CD4-positive, alpha-beta memory T cell (primary cell): ENCODE results near the gene GTPBP3. TPM values are rescaled to one million over a fixed set of nuclear protein-coding genes. Genes with fewer than 3 reads are reported as not detected.

ENCODE experiments used
- CTCF ChIA-PET: fragments of 350-600 bp; sonication (Branson Sonifier 250); formaldehyde crosslinking; loops from one replicate; lab custom pipeline; 2021; ENCODE audit warnings: inconsistent platforms; ENCODE audit not compliant: partially characterized antibody; lab: Charles Lee
- POLR2A ChIA-PET: fragments of 350-600 bp; sonication (Branson Sonifier 250); formaldehyde crosslinking; loops from one replicate; lab custom pipeline; 2021; ENCODE audit not compliant: partially characterized antibody; lab: Charles Lee
- DNase-seq, 5 donors: peaks; one replicate each; pipeline versions ENCODE4 v3.0.0 to v3.0.0-alpha.2; 2020 to 2022; ENCODE audit warnings: mixed read lengths in 1 of 5
- H3K27ac ChIP-seq: one replicate; pipeline ENCODE4 v1.7.0; 2013; ENCODE audit warnings: low read depth, low read length
- H3K27me3 ChIP-seq: 2 replicates; pipeline ENCODE4 v1.7.0; 2013; ENCODE audit warnings: mild to moderate bottlenecking, low read length, moderate library complexity; ENCODE audit not compliant: insufficient read depth
- H3K36me3 ChIP-seq: 2 replicates; pipeline ENCODE4 v1.7.0; 2013; ENCODE audit warnings: mild to moderate bottlenecking, low read length, moderate library complexity; ENCODE audit not compliant: insufficient read depth
- H3K4me1 ChIP-seq: 2 replicates; pipeline ENCODE4 v1.7.0; 2013; ENCODE audit warnings: mild to moderate bottlenecking, low read length, moderate library complexity; ENCODE audit not compliant: insufficient read depth
- H3K4me3 ChIP-seq, 2 donors: one replicate each; pipeline ENCODE4 v1.7.0; 2013; ENCODE audit warnings: low read length in 2 of 2, mild to moderate bottlenecking in 1 of 2
- H3K9me3 ChIP-seq, 2 donors: one replicate each; pipeline ENCODE4 v1.7.0; 2013; ENCODE audit warnings: low read length in 2 of 2, control low read depth in 1 of 2; ENCODE audit not compliant: control insufficient read depth in 1 of 2
- H3K27ac Mint-ChIP-seq, 7 donors: one replicate each; pipeline ENCODE4 v1.8.0; 2020 to 2021; ENCODE audit warnings: mixed read lengths in 7 of 7, mild to moderate bottlenecking in 6 of 7, inconsistent platforms in 3 of 7, moderate library complexity in 3 of 7
- H3K27me3 Mint-ChIP-seq, 2 donors: one replicate each; pipeline ENCODE4 v1.8.0; 2020 to 2021; ENCODE audit warnings: mixed read lengths in 2 of 2
- H3K36me3 Mint-ChIP-seq, 2 donors: one replicate each; pipeline ENCODE4 v1.8.0; 2020 to 2021; ENCODE audit warnings: mixed read lengths in 2 of 2, inconsistent platforms in 1 of 2, mild to moderate bottlenecking in 1 of 2
- H3K4me1 Mint-ChIP-seq, 4 donors: one replicate each; pipeline ENCODE4 v1.8.0; 2020 to 2021; ENCODE audit warnings: mixed read lengths in 4 of 4, mild to moderate bottlenecking in 1 of 4
- H3K4me3 Mint-ChIP-seq, 8 donors: one replicate each; pipeline ENCODE4 v1.8.0; 2020 to 2021; ENCODE audit warnings: mixed read lengths in 8 of 8, mild to moderate bottlenecking in 7 of 8, moderate library complexity in 6 of 8, inconsistent platforms in 3 of 8
- H3K9me3 Mint-ChIP-seq, 8 donors: one replicate each; pipeline ENCODE4 v1.8.0; 2020 to 2021; ENCODE audit warnings: mixed read lengths in 8 of 8, mild to moderate bottlenecking in 5 of 8, inconsistent platforms in 3 of 8, moderate library complexity in 1 of 8
- intact Hi-C: fragments of 100-400 bp; cut with micrococcal nuclease; formaldehyde crosslinking; loops from one replicate; pipeline ENCODE4 v1.15.1; 2023
- polyA plus RNA-seq, 2 donors: library from polyadenylated mRNA; unstranded; fragments of 300-500 nt; fragmentation: Illumina TruSeq; gene quantifications; one replicate each; pipeline ENCODE4 v1.2.3, GENCODE V29; 2021
- total RNA-seq, 2 experiments: library from RNA; stranded (reverse); gene quantifications; one replicate each; pipeline ENCODE4 v1.2.3, GENCODE V29; 2021

Gene GTPBP3
- total and polyA plus RNA-seq, 4 experiments from 2014 or later = 6.4 to 58.4 (median 33.2) TPM

GRCh38 chr19:17327068-17327653 is 10.2 kb upstream of the GTPBP3 start:
- Mint-ChIP-seq H3K27me3 (no peaks in the 10 kb centered on the region), H3K4me3 (peak overlapping the region in 6 of 8 donors; percentile 8 to 87 (median 64)), H3K9me3 (no peaks in the 10 kb centered on the region), H3K36me3 (peaks cover 5 to 6% of the 10 kb centered on the region in 2 donors), H3K27ac (peak overlapping the region in 3 of 7 donors; percentile 23 to 46 (median 43)), H3K4me1 (peaks cover 2 to 23% (median 12%) of the 10 kb centered on the region in 4 donors)
- Histone ChIP-seq H3K27ac (no peak overlapping the region), H3K4me1 (peaks cover 11% of the 10 kb centered on the region), H3K9me3 (no peaks in the 10 kb centered on the region), H3K36me3 (no peaks in the 10 kb centered on the region), H3K27me3 (no peaks in the 10 kb centered on the region), H3K4me3 (no peak overlapping the region)
- no peak for DNase-seq
- ChIA-PET POLR2A (interaction anchor here (0.9 to 1.9 kb wide), 5 partner anchors 8 to 71 kb away, joined by 3 to 12 read pairs (median 5); partner anchors contain the start of genes DDA1 and GTPBP3), CTCF (interaction anchor here (0.7 kb wide), 1 partner anchor 20 kb away, joined by 5 read pairs; no protein-coding TSS in a partner anchor)
- intact Hi-C loops = no loop called here

- peak overlapping the region in 6 of 7 donors; percentile 27 to 91 (median 66) for H3K27ac Mint-ChIP-seq
- no peaks in the 10 kb centered on the region for H3K36me3 ChIP-seq
- ChIA-PET CTCF (no interaction called here), POLR2A (interaction anchor here (0.9 to 1.9 kb wide), 6 partner anchors 9 to 251 kb away, joined by 3 to 12 read pairs (median 6); partner anchors contain the start of genes DDA1 and GTPBP3)
- H3K4me3 Mint-ChIP-seq = peak overlapping the region; percentile 74 to 87 (median 82)
- peaks cover 16% of the 10 kb centered on the region for H3K4me1 ChIP-seq
- H3K27me3 ChIP-seq = no peaks in the 10 kb centered on the region
- H3K27ac ChIP-seq = peak overlapping the region; percentile 67
- H3K9me3 Mint-ChIP-seq = no peaks in the 10 kb centered on the region
- DNase-seq = peak; percentile 39 to 69 (median 54)
- H3K4me1 Mint-ChIP-seq = peaks cover 0 to 23% (median 13%) of the 10 kb centered on the region in 4 donors
- peak overlapping the region in 1 of 2 donors; percentile 29 for H3K4me3 ChIP-seq
- intact Hi-C loops = loop anchor here (1.0 kb wide), 1 partner anchor 23 kb away; the partner anchor contains the start of gene MRPL34
- H3K9me3 ChIP-seq = no peaks in the 10 kb centered on the region
- no peaks in the 10 kb centered on the region for H3K36me3 Mint-ChIP-seq
- H3K27me3 Mint-ChIP-seq = no peaks in the 10 kb centered on the region
These were observed 9.5 kb upstream of the GTPBP3 start for GRCh38 chr19:17327654-17328516.

- ChIA-PET POLR2A (interaction anchor here (0.9 to 1.9 kb wide), 6 partner anchors 9 to 252 kb away, joined by 3 to 12 read pairs (median 6); partner anchors contain the start of genes DDA1 and GTPBP3), CTCF (no interaction called here)
- Mint-ChIP-seq H3K4me1 (peaks cover 3 to 28% (median 15%) of the 10 kb centered on the region in 4 donors), H3K9me3 (no peaks in the 10 kb centered on the region), H3K36me3 (no peaks in the 10 kb centered on the region), H3K27me3 (no peaks in the 10 kb centered on the region), H3K27ac (peak overlapping the region in 2 of 7 donors; percentile 73 to 74), H3K4me3 (peak overlapping the region; percentile 16 to 87 (median 62))
- intact Hi-C loops = loop anchor here (1.0 kb wide), 1 partner anchor 23 kb away; the partner anchor contains the start of gene MRPL34
- H3K9me3 ChIP-seq = no peaks in the 10 kb centered on the region
- peak overlapping the region in 1 of 2 donors; percentile 29 for H3K4me3 ChIP-seq
- H3K27ac ChIP-seq = peak overlapping the region; percentile 67
- H3K27me3 ChIP-seq = no peaks in the 10 kb centered on the region
- DNase-seq = peak; percentile 30 to 61 (median 37)
- H3K36me3 ChIP-seq = no peaks in the 10 kb centered on the region
- peaks cover 21% of the 10 kb centered on the region for H3K4me1 ChIP-seq
These were observed 8.6 kb upstream of the GTPBP3 start for GRCh38 chr19:17328517-17329365.

- intact Hi-C loops = no loop called here
- Mint-ChIP-seq H3K27me3 (no peaks in the 10 kb centered on the region), H3K4me3 (peak overlapping the region in 7 of 8 donors; percentile 51 to 73 (median 67)), H3K27ac (peak overlapping the region in 2 of 7 donors; percentile 18 to 59), H3K4me1 (peaks cover 6 to 33% (median 19%) of the 10 kb centered on the region in 4 donors), H3K36me3 (peaks cover 0 to 3% of the 10 kb centered on the region in 2 donors), H3K9me3 (no peaks in the 10 kb centered on the region)
- DNase-seq = no peak
- POLR2A ChIA-PET = interaction anchor here (1.1 to 1.9 kb wide), 5 partner anchors 8 to 253 kb away, joined by 3 to 12 read pairs (median 7); partner anchors contain the start of genes DDA1 and GTPBP3
- Histone ChIP-seq H3K27me3 (no peaks in the 10 kb centered on the region), H3K27ac (peak overlapping the region; percentile 28), H3K36me3 (no peaks in the 10 kb centered on the region), H3K9me3 (no peaks in the 10 kb centered on the region), H3K4me1 (peaks cover 25% of the 10 kb centered on the region), H3K4me3 (peak overlapping the region in 1 of 2 donors; percentile 29)
- CTCF ChIA-PET = no interaction called here
These were observed 7.7 kb upstream of the GTPBP3 start for GRCh38 chr19:17329366-17330261.

GRCh38 chr19:17330262-17331044 is 6.9 kb upstream of the GTPBP3 start:
- Histone ChIP-seq H3K36me3 (no peaks in the 10 kb centered on the region), H3K4me1 (peaks cover 33% of the 10 kb centered on the region), H3K27ac (no peak overlapping the region), H3K9me3 (no peaks in the 10 kb centered on the region), H3K27me3 (no peaks in the 10 kb centered on the region), H3K4me3 (no peak overlapping the region)
- CTCF ChIA-PET = interaction anchor here (1.1 kb wide), 1 partner anchor 15 kb away, joined by 5 read pairs; no protein-coding TSS in a partner anchor
- peak overlapping the region in 7 of 8 donors; percentile 12 to 73 (median 43) for H3K4me3 Mint-ChIP-seq
- H3K4me1 Mint-ChIP-seq = peaks cover 11 to 41% (median 25%) of the 10 kb centered on the region in 4 donors
- no peaks in the 10 kb centered on the region for H3K27me3 Mint-ChIP-seq
- intact Hi-C loops = no loop called here
- no peak for DNase-seq
- peaks cover 0 to 6% of the 10 kb centered on the region in 2 donors for H3K36me3 Mint-ChIP-seq
- POLR2A ChIA-PET = interaction anchor here (1.1 kb wide), 1 partner anchor 21 kb away, joined by 4 read pairs; the partner anchor contains the start of gene DDA1
- peak overlapping the region in 3 of 7 donors; percentile 32 to 59 (median 59) for H3K27ac Mint-ChIP-seq
- peaks cover 0 to 1% (median 0%) of the 10 kb centered on the region in 8 donors for H3K9me3 Mint-ChIP-seq
